Measurements from ENCODE around the gene ANKFN1. TPM values are rescaled to one million over a fixed set of nuclear protein-coding genes. Genes with fewer than 3 reads are reported as not detected.

Gene ANKFN1
- total and polyA plus RNA-seq, 2 experiments from 2014 or later: 0.21 TPM; not detected in 1

GRCh38 chr17:56532926-56533325, 379.7 kb downstream of the ANKFN1 start:
- no peak overlapping the region for H3K27ac ChIP-seq
- DNase-seq (ENCODE audit: low read depth in 1 of 2, low spot score in 1 of 2): no peak
- no peak overlapping the region for H3K4me3 ChIP-seq
- H3K27me3 ChIP-seq: no peaks in the 10 kb centered on the region
- H3K4me1 ChIP-seq (ENCODE audit: low read depth): peaks cover 12% of the 10 kb centered on the region
- H3K9me3 ChIP-seq (ENCODE audit: low read depth): no peaks in the 10 kb centered on the region
- no peak for TF ChIP-seq CTCF (IDR thresholded peaks at IDR 0.05; ENCODE audit: low read depth, low read length)
- no peaks in the 10 kb centered on the region for H3K36me3 ChIP-seq

GRCh38 chr17:56536766-56537165, 383.5 kb downstream of the ANKFN1 start:
- no peak for DNase-seq (ENCODE audit: low read depth in 1 of 2, low spot score in 1 of 2)
- no peak overlapping the region for H3K4me3 ChIP-seq
- no peaks in the 10 kb centered on the region for H3K27me3 ChIP-seq
- H3K27ac ChIP-seq: no peak overlapping the region
- H3K4me1 ChIP-seq (ENCODE audit: low read depth): peaks cover 4% of the 10 kb centered on the region
- H3K9me3 ChIP-seq (ENCODE audit: low read depth): no peaks in the 10 kb centered on the region
- no peak for TF ChIP-seq CTCF (IDR thresholded peaks at IDR 0.05; ENCODE audit: low read depth, low read length)
- H3K36me3 ChIP-seq: no peaks in the 10 kb centered on the region

GRCh38 chr17:56540836-56541235, 387.6 kb downstream of the ANKFN1 start:
- H3K27me3 ChIP-seq: no peaks in the 10 kb centered on the region
- H3K9me3 ChIP-seq (ENCODE audit: low read depth): no peaks in the 10 kb centered on the region
- peaks cover 17% of the 10 kb centered on the region for H3K4me1 ChIP-seq (ENCODE audit: low read depth)
- H3K4me3 ChIP-seq: no peak overlapping the region
- H3K36me3 ChIP-seq: no peaks in the 10 kb centered on the region
- H3K27ac ChIP-seq: peak overlapping the region; percentile 13
- TF ChIP-seq CTCF (IDR thresholded peaks at IDR 0.05; ENCODE audit: low read depth, low read length): no peak
- DNase-seq (ENCODE audit: low read depth in 1 of 2, low spot score in 1 of 2): peak in 1 of 2 donors; percentile 71

- Histone ChIP-seq H3K36me3 (no peaks in the 10 kb centered on the region), H3K4me1 (ENCODE audit: low read depth) (peaks cover 17% of the 10 kb centered on the region), H3K4me3 (no peak overlapping the region), H3K27me3 (no peaks in the 10 kb centered on the region), H3K9me3 (ENCODE audit: low read depth) (no peaks in the 10 kb centered on the region), H3K27ac (peak overlapping the region; percentile 36)
- no peak for TF ChIP-seq CTCF (IDR thresholded peaks at IDR 0.05; ENCODE audit: low read depth, low read length)
- DNase-seq (ENCODE audit: low read depth in 1 of 2, low spot score in 1 of 2): peak in 1 of 2 donors; percentile 31
These were observed 390.0 kb downstream of the ANKFN1 start for GRCh38 chr17:56543280-56543679.

- TF ChIP-seq CTCF (IDR thresholded peaks at IDR 0.05; ENCODE audit: low read depth, low read length): no peak
- H3K36me3 ChIP-seq: no peaks in the 10 kb centered on the region
- H3K27ac ChIP-seq: peak overlapping the region; percentile 35
These were observed 391.8 kb downstream of the ANKFN1 start for GRCh38 chr17:56545106-56545505.

GRCh38 chr17:56545930-56546329, 392.7 kb downstream of the ANKFN1 start:
- H3K36me3 ChIP-seq: no peaks in the 10 kb centered on the region
- H3K27ac ChIP-seq: no peak overlapping the region
- H3K27me3 ChIP-seq: no peaks in the 10 kb centered on the region
- no peak overlapping the region for H3K4me3 ChIP-seq
- peaks cover 17% of the 10 kb centered on the region for H3K4me1 ChIP-seq (ENCODE audit: low read depth)
- no peak for TF ChIP-seq CTCF (IDR thresholded peaks at IDR 0.05; ENCODE audit: low read depth, low read length)
- no peaks in the 10 kb centered on the region for H3K9me3 ChIP-seq (ENCODE audit: low read depth)
- DNase-seq (ENCODE audit: low read depth in 1 of 2, low spot score in 1 of 2): no peak

More at GRCh38 chr17:56545106-56545505, 391.8 kb downstream of the ANKFN1 start:
- H3K27me3 ChIP-seq: no peaks in the 10 kb centered on the region
- no peak for DNase-seq (ENCODE audit: low read depth in 1 of 2, low spot score in 1 of 2)
- no peak overlapping the region for H3K4me3 ChIP-seq
- peaks cover 17% of the 10 kb centered on the region for H3K4me1 ChIP-seq (ENCODE audit: low read depth)
- no peaks in the 10 kb centered on the region for H3K9me3 ChIP-seq (ENCODE audit: low read depth)

Measured in cardiac muscle cell (in vitro differentiated cells and primary cell).